Measurements from ENCODE around the gene PEX5L. TPM values are rescaled to one million over a fixed set of nuclear protein-coding genes. Genes with fewer than 3 reads are reported as not detected.
A peak's percentile ranks its signal among the peaks of the same experiment; 100 is the strongest.

The PEX5L gene, protein sequence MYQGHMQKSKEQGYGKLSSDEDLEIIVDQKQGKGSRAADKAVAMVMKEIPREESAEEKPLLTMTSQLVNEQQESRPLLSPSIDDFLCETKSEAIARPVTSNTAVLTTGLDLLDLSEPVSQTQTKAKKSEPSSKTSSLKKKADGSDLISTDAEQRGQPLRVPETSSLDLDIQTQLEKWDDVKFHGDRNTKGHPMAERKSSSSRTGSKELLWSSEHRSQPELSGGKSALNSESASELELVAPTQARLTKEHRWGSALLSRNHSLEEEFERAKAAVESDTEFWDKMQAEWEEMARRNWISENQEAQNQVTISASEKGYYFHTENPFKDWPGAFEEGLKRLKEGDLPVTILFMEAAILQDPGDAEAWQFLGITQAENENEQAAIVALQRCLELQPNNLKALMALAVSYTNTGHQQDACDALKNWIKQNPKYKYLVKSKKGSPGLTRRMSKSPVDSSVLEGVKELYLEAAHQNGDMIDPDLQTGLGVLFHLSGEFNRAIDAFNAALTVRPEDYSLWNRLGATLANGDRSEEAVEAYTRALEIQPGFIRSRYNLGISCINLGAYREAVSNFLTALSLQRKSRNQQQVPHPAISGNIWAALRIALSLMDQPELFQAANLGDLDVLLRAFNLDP
- total RNA-seq (1 to 10 TPM in 1 of 4 donors, under 1 TPM in 3; 0.56 to 1.4 (median 0.63) TPM), polyA plus RNA-seq (0.20 TPM)
- long read RNA-seq, donor 1, partial matches to known transcripts = 1 of 1 reads
- long read RNA-seq, donor 1, other reads (novel, unspliced or antisense) = 0 of 1 reads
- long read RNA-seq, donor 2 = 0 reads
- long read RNA-seq, donor 3, partial matches to known transcripts = 0 of 1 reads
- long read RNA-seq, donor 3, other reads (novel, unspliced or antisense) = 1 of 1 reads
- long read RNA-seq, donor 4 = 0 reads

DNA sequence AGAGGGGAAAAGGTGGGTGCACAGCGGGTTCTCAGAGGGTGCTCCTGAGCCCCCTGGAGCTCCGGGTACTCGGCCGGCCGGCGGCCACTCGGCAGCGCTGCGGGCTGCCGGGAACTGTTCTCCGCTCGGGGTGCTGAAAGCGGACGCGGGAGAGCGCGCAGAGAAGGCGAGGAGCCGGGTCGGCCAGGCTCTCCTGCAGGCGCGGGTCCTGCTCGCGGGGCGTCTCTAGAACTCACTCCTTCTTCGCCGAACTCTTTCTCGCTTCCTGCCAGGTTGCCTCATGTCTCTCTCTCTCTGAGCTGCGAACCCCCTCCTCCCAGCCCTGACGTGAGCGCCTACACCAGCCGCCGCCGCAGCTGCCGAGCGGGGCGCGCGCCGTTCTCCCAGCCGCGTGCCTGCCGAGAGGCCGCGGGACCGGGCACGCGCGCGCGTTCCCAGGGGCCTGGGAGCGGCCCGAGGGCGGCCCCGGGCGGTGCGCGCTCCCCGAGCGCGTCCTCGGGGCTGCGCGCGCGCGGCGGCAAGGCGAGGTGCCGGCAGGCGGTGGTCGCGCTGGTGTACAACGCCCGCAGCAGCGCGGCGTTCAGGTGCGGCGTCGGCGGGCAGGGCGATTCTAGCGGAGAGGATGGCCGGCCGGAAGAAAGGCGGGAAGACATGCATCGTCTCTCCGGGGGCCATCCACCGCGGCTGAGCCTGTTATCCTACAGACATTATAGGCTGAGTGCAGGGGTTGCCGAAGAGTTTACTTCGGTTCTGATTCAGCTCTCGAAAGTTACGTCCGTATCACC, at the start of gene PEX5L:
PEX5L (minus strand) TSS at position 267 of the 785 bp plus-strand sequence. CDS start 338 bp downstream, outside the sequence.
- Histone ChIP-seq H3K4me3 (ENCODE audit: low read length) (peak within 1 kb of the TSS; percentile 25), H3K27me3 (ENCODE audit: control insufficient read depth, insufficient read depth) (peaks cover 12% of the 10 kb centered on the region), H3K27ac (ENCODE audit: low read length) (no peak within 1 kb of the TSS), H3K4me1 (ENCODE audit: control insufficient read depth, insufficient read depth, low read length) (peaks cover 2% of the 10 kb centered on the region), H3K9me3 (ENCODE audit: control insufficient read depth, low read length) (no peaks in the 10 kb centered on the region)
- WGBS = 2% methylated on average over 96 of the region's 96 CpGs
- intact Hi-C loops (cut with DNase I) = no loop called here
- peak; percentile 25 to 75 (median 67) for DNase-seq
- peak; percentile 77 for ATAC-seq

DNA sequence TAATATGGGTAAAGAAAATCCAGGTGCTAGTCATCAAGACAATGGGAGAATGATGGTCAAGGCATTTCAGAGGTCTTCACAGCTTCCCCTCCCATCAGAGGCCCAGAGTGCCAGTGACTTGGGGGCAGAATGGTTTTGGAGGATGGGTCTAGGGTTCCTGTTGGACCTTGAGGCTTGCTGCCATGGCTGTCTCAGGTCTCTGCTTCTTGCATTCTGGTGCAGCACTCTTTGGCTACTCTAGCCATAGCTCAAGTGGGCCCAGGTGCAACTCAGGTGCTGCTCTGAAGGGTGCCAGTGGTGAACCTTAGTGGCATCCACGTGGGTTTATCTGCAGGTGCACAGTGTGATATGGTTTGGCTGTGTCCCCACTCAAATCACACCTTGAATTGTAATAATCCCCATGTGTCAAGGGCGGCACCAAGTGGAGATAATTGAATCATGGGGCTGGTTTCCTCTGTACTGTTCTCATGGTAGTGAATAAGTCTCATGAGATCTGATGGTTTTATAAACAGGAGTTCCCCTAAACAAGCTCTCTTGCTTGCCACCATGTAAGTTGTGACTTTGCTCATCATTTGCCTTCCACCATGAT, 48.5 kb upstream of the PEX5L start:
- intact Hi-C loops (cut with DNase I) = no loop called here
- Histone ChIP-seq H3K9me3 (ENCODE audit: control insufficient read depth, low read length) (no peaks in the 10 kb centered on the region), H3K27me3 (ENCODE audit: control insufficient read depth, insufficient read depth) (no peaks in the 10 kb centered on the region), H3K27ac (ENCODE audit: low read length) (no peak overlapping the region), H3K4me3 (ENCODE audit: low read length) (no peak overlapping the region), H3K4me1 (ENCODE audit: control insufficient read depth, insufficient read depth, low read length) (no peaks in the 10 kb centered on the region)
- ATAC-seq (no peak), DNase-seq (no peak)
- 55% methylated on average over 2 of the region's 2 CpGs for WGBS

DNA sequence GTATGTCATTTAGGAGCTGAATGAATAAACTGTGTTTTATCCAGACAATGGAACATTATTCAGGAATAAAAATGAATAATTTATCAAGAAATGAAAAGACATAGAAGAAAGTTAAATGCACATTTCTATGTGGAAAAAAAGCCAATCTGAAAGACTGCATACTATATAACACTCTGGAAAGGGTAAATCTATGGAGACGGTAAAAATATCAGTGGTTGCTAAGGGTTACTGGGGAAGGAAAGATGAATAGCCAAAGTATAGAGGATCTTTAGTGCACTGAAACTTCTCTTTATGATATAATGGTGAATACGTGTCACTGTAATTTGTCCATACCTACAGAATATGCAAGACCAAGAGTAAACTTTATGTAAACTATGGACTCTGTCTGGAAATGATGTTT, 46.0 kb upstream of the PEX5L start:
- Histone ChIP-seq H3K9me3 (ENCODE audit: control insufficient read depth, low read length) (no peaks in the 10 kb centered on the region), H3K27ac (ENCODE audit: low read length) (no peak overlapping the region), H3K4me3 (ENCODE audit: low read length) (no peak overlapping the region), H3K27me3 (ENCODE audit: control insufficient read depth, insufficient read depth) (no peaks in the 10 kb centered on the region), H3K4me1 (ENCODE audit: control insufficient read depth, insufficient read depth, low read length) (no peaks in the 10 kb centered on the region)
- no peak for DNase-seq
- no peak for ATAC-seq
- intact Hi-C loops (cut with DNase I) = no loop called here
- 83% methylated on average over 2 of the region's 2 CpGs for WGBS

DNA sequence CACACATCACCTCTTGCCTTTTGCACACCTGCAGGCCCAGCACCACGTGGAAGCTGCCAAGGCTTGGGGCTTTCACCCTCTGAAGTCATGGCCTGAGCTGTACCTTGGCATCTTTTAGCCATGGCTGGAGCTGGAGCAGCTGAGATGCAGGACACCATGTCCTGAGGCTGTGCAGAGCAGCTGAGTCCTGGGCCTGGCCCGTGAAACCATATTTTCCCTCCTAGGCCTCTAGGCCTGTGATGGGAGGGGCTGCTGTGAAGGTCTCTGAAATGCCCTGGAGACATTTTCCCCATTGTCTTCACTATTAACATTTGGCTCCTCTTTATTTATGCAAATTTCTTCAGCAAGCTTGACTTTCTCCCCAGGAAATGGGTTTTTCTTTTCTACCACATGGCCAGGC, 41.9 kb upstream of the PEX5L start:
- intact Hi-C loops (cut with DNase I) = no loop called here
- H3K4me1 ChIP-seq (ENCODE audit: control insufficient read depth, insufficient read depth, low read length) = no peaks in the 10 kb centered on the region
- DNase-seq (no peak), ATAC-seq (no peak)
- no peaks in the 10 kb centered on the region for H3K27me3 ChIP-seq (ENCODE audit: control insufficient read depth, insufficient read depth)
- WGBS = 40% methylated on average over 2 of the region's 2 CpGs
- H3K27ac ChIP-seq (ENCODE audit: low read length) = no peak overlapping the region
- no peak overlapping the region for H3K4me3 ChIP-seq (ENCODE audit: low read length)
- H3K9me3 ChIP-seq (ENCODE audit: control insufficient read depth, low read length) = no peaks in the 10 kb centered on the region

DNA sequence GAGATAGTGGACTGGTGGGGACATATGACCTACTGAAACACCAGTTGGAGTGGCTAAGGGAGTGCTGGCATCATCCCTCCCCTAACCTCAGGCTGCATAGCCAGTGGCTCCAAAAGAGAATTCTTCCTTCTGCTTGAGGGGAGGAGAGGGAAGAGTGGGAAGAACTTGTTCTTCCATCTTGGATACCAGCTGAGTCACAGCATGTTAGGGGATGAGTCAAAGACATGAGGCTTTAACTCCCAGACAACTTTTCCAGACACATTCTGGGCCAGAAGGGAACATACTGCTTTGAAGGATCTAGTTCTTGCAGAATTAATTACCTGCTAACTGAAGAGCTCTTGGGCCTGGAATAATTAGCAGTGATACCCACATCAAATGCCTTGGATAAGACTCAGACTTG, 36.8 kb upstream of the PEX5L start:
- Histone ChIP-seq H3K27ac (ENCODE audit: low read length) (no peak overlapping the region), H3K4me3 (ENCODE audit: low read length) (no peak overlapping the region), H3K4me1 (ENCODE audit: control insufficient read depth, insufficient read depth, low read length) (no peaks in the 10 kb centered on the region), H3K27me3 (ENCODE audit: control insufficient read depth, insufficient read depth) (no peaks in the 10 kb centered on the region), H3K9me3 (ENCODE audit: control insufficient read depth, low read length) (no peaks in the 10 kb centered on the region)
- intact Hi-C loops (cut with DNase I) = no loop called here
- DNase-seq (no peak), ATAC-seq (no peak)

DNA sequence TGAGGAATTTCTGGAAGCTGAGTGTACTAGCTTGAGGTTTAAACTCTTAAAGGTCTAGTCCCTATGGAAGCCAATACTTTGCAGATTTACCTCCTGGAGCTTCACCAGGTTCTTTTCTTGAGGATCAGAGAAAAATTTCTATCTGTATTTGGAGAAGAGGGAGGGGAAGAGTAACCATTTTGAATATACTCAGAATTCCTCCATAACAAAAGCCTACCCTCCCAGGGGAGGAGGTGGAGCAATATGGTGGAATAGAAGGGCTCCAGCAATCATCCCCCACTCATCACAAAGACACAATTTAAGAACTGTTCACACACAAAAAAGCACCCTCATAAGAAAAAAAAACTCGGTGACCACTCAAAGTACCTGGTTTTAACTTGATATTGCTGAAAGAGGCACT, 36.0 kb upstream of the PEX5L start:
- H3K27me3 ChIP-seq (ENCODE audit: control insufficient read depth, insufficient read depth) = no peaks in the 10 kb centered on the region
- intact Hi-C loops (cut with DNase I) = no loop called here

DNA sequence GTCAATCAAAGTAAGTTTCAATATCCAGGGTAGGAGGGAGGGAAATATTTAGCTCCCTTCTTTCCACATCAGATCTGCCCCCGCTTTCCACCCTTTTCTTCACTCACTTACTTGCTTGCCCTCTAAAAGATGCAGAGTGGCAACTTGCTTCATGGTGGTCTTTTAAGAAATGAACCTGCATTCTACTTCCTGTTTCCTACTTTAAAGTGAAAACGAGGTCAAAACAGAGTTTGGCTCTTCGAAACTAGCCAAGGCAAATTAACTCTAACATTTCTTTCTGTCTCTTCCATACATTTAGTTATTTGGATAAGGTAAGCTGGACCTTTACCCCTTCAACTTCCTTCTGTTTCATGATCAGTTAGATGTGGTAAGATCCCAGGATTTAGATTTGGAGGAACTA, 34.2 kb upstream of the PEX5L start:
- no peaks in the 10 kb centered on the region for H3K9me3 ChIP-seq (ENCODE audit: control insufficient read depth, low read length)
- intact Hi-C loops (cut with DNase I) = no loop called here
- DNase-seq = no peak
- no peaks in the 10 kb centered on the region for H3K4me1 ChIP-seq (ENCODE audit: control insufficient read depth, insufficient read depth, low read length)
- ATAC-seq = no peak
- WGBS = 52% methylated on average over 3 of the region's 3 CpGs
- H3K4me3 ChIP-seq (ENCODE audit: low read length) = no peak overlapping the region
- H3K27me3 ChIP-seq (ENCODE audit: control insufficient read depth, insufficient read depth) = no peaks in the 10 kb centered on the region
- no peak overlapping the region for H3K27ac ChIP-seq (ENCODE audit: low read length)

More for the DNA sequence above, 36.0 kb upstream of the PEX5L start:
- Histone ChIP-seq H3K9me3 (ENCODE audit: control insufficient read depth, low read length) (no peaks in the 10 kb centered on the region), H3K4me3 (ENCODE audit: low read length) (no peak overlapping the region), H3K27ac (ENCODE audit: low read length) (no peak overlapping the region), H3K4me1 (ENCODE audit: control insufficient read depth, insufficient read depth, low read length) (no peaks in the 10 kb centered on the region)
- no peak for ATAC-seq
- no peak for DNase-seq
- 64% methylated on average over 1 of the region's 1 CpG for WGBS

DNA sequence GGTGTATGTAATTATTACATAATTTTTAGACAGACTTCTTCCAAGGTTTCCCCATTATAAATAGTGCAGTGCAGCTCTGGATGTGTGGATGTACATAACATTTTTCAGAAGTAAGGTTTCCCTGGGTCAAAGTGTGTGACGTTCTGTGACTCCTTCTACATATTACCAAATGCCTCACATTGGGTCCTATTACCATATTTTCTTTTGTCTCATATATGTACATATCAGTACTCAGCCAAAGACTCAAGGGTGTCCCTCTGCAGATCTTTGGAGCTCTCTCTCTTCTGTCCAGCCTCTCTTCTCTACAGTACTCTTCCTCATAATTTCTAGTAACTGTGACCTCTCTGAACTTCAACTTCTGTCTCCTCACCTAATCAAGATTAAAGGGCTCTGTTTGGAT, 31.3 kb upstream of the PEX5L start:
- intact Hi-C loops (cut with DNase I) = no loop called here
- Histone ChIP-seq H3K4me3 (ENCODE audit: low read length) (no peak overlapping the region), H3K27ac (ENCODE audit: low read length) (no peak overlapping the region), H3K9me3 (ENCODE audit: control insufficient read depth, low read length) (no peaks in the 10 kb centered on the region), H3K27me3 (ENCODE audit: control insufficient read depth, insufficient read depth) (no peaks in the 10 kb centered on the region), H3K4me1 (ENCODE audit: control insufficient read depth, insufficient read depth, low read length) (no peaks in the 10 kb centered on the region)
- ATAC-seq = no peak
- DNase-seq = no peak
- WGBS = 64% methylated on average over 1 of the region's 1 CpG

DNA sequence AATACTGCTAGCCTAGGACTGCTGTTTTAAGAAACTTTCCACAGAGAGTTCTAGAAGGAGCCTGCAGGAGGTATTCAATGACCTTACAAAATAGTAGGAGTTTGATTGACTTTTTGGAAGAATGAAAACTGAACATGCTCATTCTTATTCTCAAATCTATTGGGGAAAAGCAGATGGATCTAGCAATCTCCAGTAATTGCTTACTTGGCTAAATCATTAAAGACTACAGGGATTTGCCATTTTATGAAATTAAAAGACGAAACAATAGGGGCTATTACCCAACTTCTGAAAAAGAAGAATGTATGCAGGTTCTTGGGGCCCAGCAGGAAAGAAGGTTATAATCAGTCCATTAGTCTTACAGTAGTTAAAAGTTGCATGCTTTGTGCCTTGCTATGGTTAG, 29.9 kb upstream of the PEX5L start:
- no peaks in the 10 kb centered on the region for H3K9me3 ChIP-seq (ENCODE audit: control insufficient read depth, low read length)
- 66% methylated on average over 1 of the region's 1 CpG for WGBS
- no peaks in the 10 kb centered on the region for H3K27me3 ChIP-seq (ENCODE audit: control insufficient read depth, insufficient read depth)
- H3K4me1 ChIP-seq (ENCODE audit: control insufficient read depth, insufficient read depth, low read length) = no peaks in the 10 kb centered on the region
- DNase-seq (no peak), ATAC-seq (no peak)
- intact Hi-C loops (cut with DNase I) = no loop called here
- H3K27ac ChIP-seq (ENCODE audit: low read length) = no peak overlapping the region
- no peak overlapping the region for H3K4me3 ChIP-seq (ENCODE audit: low read length)

DNA sequence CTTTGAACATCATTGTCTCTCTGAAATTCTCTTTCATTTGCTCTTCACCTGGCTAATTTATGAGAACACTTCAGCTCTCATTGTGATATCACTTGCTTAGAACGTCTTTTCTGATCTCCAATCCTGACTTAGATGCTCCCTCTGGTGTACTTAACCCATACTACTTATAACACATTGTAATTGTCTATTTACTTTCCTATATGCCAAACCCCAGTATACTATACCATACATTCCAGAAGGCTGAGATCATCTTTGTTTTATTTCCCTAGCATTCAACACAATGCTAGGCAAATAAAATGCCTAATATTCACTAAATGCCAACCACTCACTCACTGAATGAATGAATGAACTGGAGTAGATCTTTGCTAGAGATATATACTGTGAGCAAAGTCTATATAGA, 27.0 kb upstream of the PEX5L start:
- Histone ChIP-seq H3K27me3 (ENCODE audit: control insufficient read depth, insufficient read depth) (no peaks in the 10 kb centered on the region), H3K4me3 (ENCODE audit: low read length) (no peak overlapping the region), H3K4me1 (ENCODE audit: control insufficient read depth, insufficient read depth, low read length) (no peaks in the 10 kb centered on the region), H3K27ac (ENCODE audit: low read length) (no peak overlapping the region), H3K9me3 (ENCODE audit: control insufficient read depth, low read length) (no peaks in the 10 kb centered on the region)
- intact Hi-C loops (cut with DNase I) = no loop called here
- DNase-seq (no peak), ATAC-seq (no peak)
- WGBS = 19% methylated on average over 1 of the region's 1 CpG
